Lower leg skin (tissue), 4 donors: ENCODE measurements around the gene GSK3B. TPM values are rescaled to one million over a fixed set of nuclear protein-coding genes. Genes with fewer than 3 reads are reported as not detected.

ENCODE experiments used
- DNase-seq, 2 donors: peaks; one replicate each; pipeline ENCODE4 v3.0.0-alpha.2; 2019; ENCODE audit warnings: low spot score in 2 of 2
- H3K4me3 ChIP-seq: fragments of 200-600 bp; sonication (generic); 2 replicates; pipeline ENCODE4 v1.5.1; 2017; ENCODE audit warnings: mild to moderate bottlenecking, low read depth; ENCODE audit not compliant: poor library complexity, severe bottlenecking
- CTCF ChIP-seq, 3 donors: fragments of 450-650 bp; IDR thresholded peaks; one replicate each; pipeline ENCODE4 v1.5.1; 2016; ENCODE audit warnings: antibody characterized with exemption in 3 of 3, mild to moderate bottlenecking in 3 of 3, moderate library complexity in 2 of 3
- POLR2A ChIP-seq, 2 donors: fragments of 450-650 bp; IDR thresholded peaks; one replicate each; pipeline ENCODE4 v1.6.1; 2016 to 2017; ENCODE audit warnings: antibody characterized with exemption in 2 of 2, mild to moderate bottlenecking in 1 of 2, moderate library complexity in 1 of 2
- WGBS, 2 donors: methylation state at CpG; one replicate each; pipeline ENCODE4 v1.1.5; 2018; 5-methylcytosine and 5-hydroxymethylcytosine counted together
- intact Hi-C: fragments of 100-400 bp; cut with DNase I; formaldehyde crosslinking; loops from one replicate; pipeline ENCODE4 v1.15.0; 2023; ENCODE audit warnings: low total_unique reads
- total RNA-seq, 4 donors: library from RNA; depleted of rRNA; stranded (reverse); fragments of >200 nt; gene quantifications; one replicate each; pipeline ENCODE4 v1.1.0, GENCODE V29; 2016

The GSK3B gene
- total RNA-seq, 4 donors from 2014 or later, result 37.3 to 48.7 (median 46.0) TPM

- no peak overlapping the region for H3K4me3 ChIP-seq
- 68 to 71% methylated on average over 7 of the region's 7 CpGs for WGBS, 2 donors
- TF ChIP-seq POLR2A (IDR thresholded peaks at IDR 0.05), result no peak
- TF ChIP-seq CTCF (IDR thresholded peaks at IDR 0.05), result no peak
- DNase-seq, result no peak
- intact Hi-C loops, result no loop called here
These were observed 9.0 kb upstream of the GSK3B start for GRCh38 chr3:120103276-120103675.

DNA sequence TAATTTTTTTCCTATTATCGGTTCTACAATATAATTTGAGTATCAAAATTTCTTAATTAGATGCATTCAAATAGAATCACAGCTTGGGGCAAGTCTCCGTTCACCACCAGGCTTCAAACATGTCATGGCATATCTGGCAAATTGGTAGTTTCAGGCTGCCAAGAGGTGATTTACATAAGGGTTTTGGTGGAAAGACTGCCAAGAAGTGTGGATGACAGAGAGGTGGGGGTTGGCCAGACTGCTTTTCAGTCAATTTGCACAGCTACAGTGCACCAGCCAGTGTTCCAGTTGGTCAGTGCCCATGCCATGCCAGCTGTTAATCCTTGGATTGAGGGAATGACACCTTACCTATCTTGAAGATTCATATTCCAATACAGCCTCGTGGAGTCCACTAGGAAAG, 8.4 kb upstream of the GSK3B start:
- no peak for DNase-seq
- H3K4me3 ChIP-seq, result no peak overlapping the region
- intact Hi-C loops, result no loop called here
- TF ChIP-seq CTCF (IDR thresholded peaks at IDR 0.05), result no peak
- no peak for TF ChIP-seq POLR2A (IDR thresholded peaks at IDR 0.05)
- 50 to 56% methylated on average over 3 of the region's 3 CpGs for WGBS, 2 donors

- intact Hi-C loops, result no loop called here
- no peak for TF ChIP-seq CTCF (IDR thresholded peaks at IDR 0.05)
- no peak for TF ChIP-seq POLR2A (IDR thresholded peaks at IDR 0.05)
- WGBS, 2 donors, result 41 to 49% methylated on average over 3 of the region's 3 CpGs
- H3K4me3 ChIP-seq, result no peak overlapping the region
- DNase-seq, result no peak
These were observed 8.0 kb upstream of the GSK3B start for GRCh38 chr3:120102232-120102631.

- TF ChIP-seq POLR2A (IDR thresholded peaks at IDR 0.05) (no peak), CTCF (IDR thresholded peaks at IDR 0.05) (no peak)
- intact Hi-C loops, result no loop called here
- 71 to 75% methylated on average over 3 of the region's 3 CpGs for WGBS, 2 donors
- DNase-seq, result no peak
- no peak overlapping the region for H3K4me3 ChIP-seq
These were observed 7.4 kb upstream of the GSK3B start for GRCh38 chr3:120101624-120102023.

- intact Hi-C loops, result no loop called here
- TF ChIP-seq CTCF (IDR thresholded peaks at IDR 0.05), result no peak
- TF ChIP-seq POLR2A (IDR thresholded peaks at IDR 0.05), result no peak
- DNase-seq, result no peak
- 100% methylated on average over 1 of the region's 1 CpG for WGBS, 2 donors
- no peak overlapping the region for H3K4me3 ChIP-seq
These were observed 6.5 kb upstream of the GSK3B start for GRCh38 chr3:120100711-120101110.

DNA sequence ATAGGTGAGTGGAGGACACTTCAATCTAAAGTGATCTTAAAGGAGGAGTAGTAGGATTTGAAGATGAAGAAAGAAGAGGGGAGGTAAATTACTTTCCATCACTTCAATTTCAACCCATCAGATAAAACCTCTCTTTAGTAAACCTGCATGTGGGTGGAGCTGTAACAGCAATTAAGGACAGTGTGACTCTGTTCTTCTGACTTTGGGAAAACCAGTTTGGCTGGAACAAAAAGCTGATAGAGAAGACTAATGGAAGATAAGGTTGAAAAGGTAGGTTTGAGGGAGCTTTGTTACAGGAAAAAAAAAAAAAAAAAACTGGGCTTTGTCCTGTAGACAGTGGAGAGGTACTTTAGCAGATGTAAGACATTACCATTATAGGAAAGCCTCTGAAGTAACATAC, 4.5 kb upstream of the GSK3B start:
- H3K4me3 ChIP-seq, result no peak overlapping the region
- DNase-seq, result no peak
- TF ChIP-seq POLR2A (IDR thresholded peaks at IDR 0.05), result no peak
- no peak for TF ChIP-seq CTCF (IDR thresholded peaks at IDR 0.05)
- intact Hi-C loops, result no loop called here
